ENCODE measurements around the gene ELN. TPM values are rescaled to one million over a fixed set of nuclear protein-coding genes. Genes with fewer than 3 reads are reported as not detected.

Gene ELN
- total and polyA plus RNA-seq, 2 of the 8 experiments (the other 6 are each of a cell fraction or from before 2014, with no cell fraction given), result 5.1 to 5.6 TPM

GRCh38 chr7:74032191-74032490 is 4.2 kb downstream of the ELN start:
- Histone ChIP-seq H3K9ac (replicated peaks in 1 of 4; ENCODE audit: extremely low read depth in 1 of 4, low read depth in 3 of 4, low read length in 3 of 4) (no peak overlapping the region; a peak in 1 of 7 replicates), H2BK5ac (ENCODE audit: low read depth, low read length) (no peak overlapping the region), H3K27ac (ENCODE audit: low read depth, low read length) (no peak overlapping the region), H4K91ac (replicated peaks; ENCODE audit: insufficient read length, low read length) (no peak overlapping the region), H2AFZ (ENCODE audit: low read length) (no peak overlapping the region), H3K56ac (replicated peaks; ENCODE audit: insufficient read length, low read depth, low read length) (no peak overlapping the region), H3K79me1 (ENCODE audit: low read depth, low read length) (no peaks in the 10 kb centered on the region), H2BK15ac (ENCODE audit: low read length) (no peak overlapping the region), H3K23ac (ENCODE audit: insufficient read length) (no peak overlapping the region), H3K18ac (ENCODE audit: extremely low read depth, low read length) (no peak overlapping the region), H3K23me2 (ENCODE audit: low read depth, low read length) (no peaks in the 10 kb centered on the region; the same call in 1 of the 2 replicates), H3K9me3 (ENCODE audit: insufficient read depth in 2 of 2, low read depth in 1 of 2, low read length in 1 of 2) (no peaks in the 10 kb centered on the region), H3K4ac (replicated peaks; ENCODE audit: insufficient read length, low read depth, low read length) (no peak overlapping the region), H3K36me3 (ENCODE audit: control insufficient read depth in 2 of 4, insufficient read depth in 4 of 4, low read length in 3 of 4) (no peaks in the 10 kb centered on the region), H3K79me2 (ENCODE audit: control insufficient read depth in 1 of 2, insufficient read depth in 2 of 2, low read length in 2 of 2) (no peaks in the 10 kb centered on the region), H2BK120ac (replicated peaks; ENCODE audit: low read depth, low read length) (no peak overlapping the region), H3K4me3 (ENCODE audit: extremely low read depth in 1 of 4, insufficient read depth in 2 of 4, low read depth in 3 of 4, low read length in 4 of 4) (no peak overlapping the region), H3K4me1 (replicated peaks in 1 of 4; ENCODE audit: control insufficient read depth in 3 of 4, insufficient read depth in 4 of 4, low read length in 3 of 4) (peaks cover 0 to 26% (median 15%) of the 10 kb centered on the region in 4 experiments; a peak in 6 of 7 replicates), H3K4me2 (ENCODE audit: insufficient read depth in 1 of 2, low read depth in 2 of 2, low read length in 2 of 2) (no peak overlapping the region), H3K14ac (ENCODE audit: insufficient read length) (no peak overlapping the region), H2BK20ac (ENCODE audit: low read length) (no peak overlapping the region), H4K8ac (ENCODE audit: extremely low read depth, insufficient read depth, low read length) (no peak overlapping the region), H3K27me3 (replicated peaks in 1 of 4; ENCODE audit: control insufficient read depth in 3 of 4, extremely low read depth in 1 of 4, insufficient read depth in 3 of 4, low read length in 3 of 4) (peaks cover 0 to 9% (median 4%) of the 10 kb centered on the region in 4 experiments; a peak in 3 of 7 replicates), H2BK12ac (ENCODE audit: low read depth, low read length) (no peak overlapping the region), H4K20me1 (replicated peaks in 1 of 2; ENCODE audit: control insufficient read depth in 1 of 2, insufficient read depth in 2 of 2, low read length in 2 of 2) (no peaks in the 10 kb centered on the region), H2AK5ac (ENCODE audit: low read depth, low read length) (no peak overlapping the region), H4K5ac (ENCODE audit: insufficient read length, low read depth, low read length) (no peak overlapping the region)
- 72% methylated on average over 8 of the region's 8 CpGs; no CpG with 5 or more reads in 1 of the 2 experiments for WGBS, 2 experiments (ENCODE audit: extremely low coverage in 1 of 2, insufficient coverage in 1 of 2, insufficient read length in 1 of 2, insufficient replicate concordance in 2 of 2, low coverage in 1 of 2, low lambda C conversion rate in 2 of 2, missing lambda C conversion rate in 1 of 2)
- POLR2A ChIA-PET (ENCODE audit: partially characterized antibody), result interaction anchor here (1.1 kb wide), 1 partner anchor 9 kb away, joined by 3 read pairs; no protein-coding TSS in a partner anchor
- no peak for TF ChIP-seq CBX5 (IDR thresholded peaks at IDR 0.05; ENCODE audit: low read depth, low read length)
- TF ChIP-seq SAP30 (IDR thresholded peaks at IDR 0.05; ENCODE audit: insufficient read depth, insufficient replicate concordance, low read length), result no peak
- no peak for TF ChIP-seq KDM5A (IDR thresholded peaks at IDR 0.05; ENCODE audit: low read length)
- TF ChIP-seq BCL11A (IDR thresholded peaks at IDR 0.05; ENCODE audit: low read depth in 2 of 2, low read length in 2 of 2), result no peak
- TF ChIP-seq SP2 (IDR thresholded peaks at IDR 0.05; ENCODE audit: low read length), result no peak
- no peak for TF ChIP-seq TAF7 (optimal IDR thresholded peaks at IDR 0.05; ENCODE audit: borderline replicate concordance, low read depth, low read length)
- no peak for TF ChIP-seq GABPA (IDR thresholded peaks at IDR 0.05; ENCODE audit: borderline replicate concordance, insufficient read depth, low read length)
- FAIRE-seq (no peak), DNase-seq (ENCODE audit: low read depth in 1 of 2, low spot score in 2 of 2) (no peak)
- CTCF ChIA-PET (ENCODE audit: partially characterized antibody), result interaction anchor here (1.6 kb wide), 1 partner anchor 10 kb away, joined by 5 read pairs; no protein-coding TSS in a partner anchor
